Activated naive CD8-positive, alpha-beta T cell treated with anti-CD3 and anti-CD28 coated beads for 36 hours (primary cell): ENCODE measurements around the gene SPG7. TPM values are rescaled to one million over a fixed set of nuclear protein-coding genes. Genes with fewer than 3 reads are reported as not detected.
"Not testable (repeated sequence)": the region's sequence is repeated elsewhere in the genome, so short reads cannot be mapped to it uniquely, and the experiment has no call there.

Experiments
- DNase-seq: peaks from one replicate; pipeline ENCODE4 v3.0.0; 2021
- H3K27ac Mint-ChIP-seq: one replicate; pipeline ENCODE4 v1.8.0; 2022; ENCODE audit warnings: mild to moderate bottlenecking, moderate library complexity, mixed read lengths
- H3K27me3 Mint-ChIP-seq: one replicate; pipeline ENCODE4 v1.8.0; 2022; ENCODE audit warnings: mild to moderate bottlenecking, mixed read lengths
- H3K36me3 Mint-ChIP-seq: one replicate; pipeline ENCODE4 v1.8.0; 2021; ENCODE audit warnings: mild to moderate bottlenecking, mixed read lengths
- H3K4me1 Mint-ChIP-seq: one replicate; pipeline ENCODE4 v1.8.0; 2021; ENCODE audit warnings: mixed read lengths
- H3K4me3 Mint-ChIP-seq: one replicate; pipeline ENCODE4 v1.8.0; 2022; ENCODE audit warnings: mild to moderate bottlenecking, moderate library complexity, mixed read lengths
- H3K9me3 Mint-ChIP-seq: one replicate; pipeline ENCODE4 v1.8.0; 2022; ENCODE audit warnings: mixed read lengths
- total RNA-seq, 2 experiments: library from RNA; stranded (reverse); gene quantifications; one replicate each; pipeline ENCODE4 v1.2.3, GENCODE V29; 2021

SPG7 gene
- total RNA-seq, 2 experiments from 2014 or later, result 63.1 to 76.7 TPM

DNA sequence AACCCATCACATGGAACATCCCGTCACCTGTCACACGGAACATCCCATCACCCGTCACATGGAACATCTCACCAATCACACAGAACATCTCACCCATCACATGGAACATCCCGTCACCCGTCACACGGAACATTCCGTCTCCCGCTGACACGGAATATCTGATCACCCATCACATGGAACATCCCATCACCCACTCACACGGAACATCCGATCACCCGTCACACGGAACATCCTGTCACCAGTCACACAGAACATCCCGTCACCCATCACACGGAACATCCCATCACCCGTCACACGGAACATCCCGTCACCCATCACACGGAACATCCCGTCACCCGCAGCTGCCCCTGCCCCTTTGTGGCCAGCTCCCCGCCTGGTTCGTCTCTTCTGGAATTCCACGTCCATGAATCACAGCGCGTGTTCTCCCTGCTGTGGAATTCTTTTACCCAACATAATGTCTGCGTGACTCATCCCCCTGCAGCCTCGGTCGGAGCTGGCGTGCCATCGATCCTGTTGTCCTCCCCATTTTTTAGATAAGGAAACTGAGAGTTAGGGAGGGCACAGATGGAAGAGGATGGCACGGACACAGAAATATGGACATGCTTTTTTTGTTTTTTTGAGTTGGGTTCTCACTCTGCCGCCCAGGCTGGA, 73.0 kb downstream of the SPG7 start:
- H3K27ac Mint-ChIP-seq, result no peak overlapping the region
- H3K9me3 Mint-ChIP-seq, result no peaks in the 10 kb centered on the region
- no peaks in the 10 kb centered on the region for H3K36me3 Mint-ChIP-seq
- H3K4me1 Mint-ChIP-seq, result peaks cover 2% of the 10 kb centered on the region
- DNase-seq, result no peak
- no peak overlapping the region for H3K4me3 Mint-ChIP-seq
- peaks cover 9% of the 10 kb centered on the region for H3K27me3 Mint-ChIP-seq

DNA sequence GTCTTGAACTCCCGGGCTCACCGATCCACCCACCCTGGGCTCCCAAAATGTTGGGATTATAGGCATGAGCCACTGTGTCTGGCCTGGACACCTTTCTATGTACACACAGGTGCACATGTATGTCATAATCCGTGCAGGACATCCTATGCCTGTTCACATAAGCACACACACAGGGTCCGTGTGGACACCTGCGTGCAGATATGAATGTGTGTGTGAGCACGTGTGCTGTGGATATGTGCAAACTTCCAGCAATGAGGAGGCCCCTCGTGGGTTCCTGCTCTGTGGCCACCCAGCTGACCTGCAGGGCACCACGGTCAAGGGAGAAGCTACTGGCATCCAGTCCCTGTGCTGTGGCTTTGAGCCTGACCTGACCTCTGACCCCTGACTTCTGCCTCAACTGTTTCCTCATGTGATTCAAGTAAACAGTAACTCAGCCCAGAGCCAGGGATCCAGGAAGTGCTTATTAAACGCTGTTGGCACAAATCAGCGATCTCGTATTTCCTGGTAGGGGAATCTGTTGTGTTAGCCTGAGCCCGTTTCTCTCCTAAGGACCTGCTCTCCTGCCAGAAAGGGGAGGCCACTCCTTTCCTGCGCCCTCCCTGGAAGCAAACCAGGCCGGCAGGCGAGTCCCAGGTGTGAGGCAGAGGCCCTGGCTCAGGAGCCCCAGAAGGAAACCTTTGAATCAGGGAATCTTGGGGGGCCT, 73.8 kb downstream of the SPG7 start:
- H3K36me3 Mint-ChIP-seq, result no peaks in the 10 kb centered on the region
- H3K9me3 Mint-ChIP-seq, result no peaks in the 10 kb centered on the region
- peaks cover 9% of the 10 kb centered on the region for H3K27me3 Mint-ChIP-seq
- no peak overlapping the region for H3K4me3 Mint-ChIP-seq
- DNase-seq, result no peak
- H3K27ac Mint-ChIP-seq, result no peak overlapping the region
- peaks cover 2% of the 10 kb centered on the region for H3K4me1 Mint-ChIP-seq

DNA sequence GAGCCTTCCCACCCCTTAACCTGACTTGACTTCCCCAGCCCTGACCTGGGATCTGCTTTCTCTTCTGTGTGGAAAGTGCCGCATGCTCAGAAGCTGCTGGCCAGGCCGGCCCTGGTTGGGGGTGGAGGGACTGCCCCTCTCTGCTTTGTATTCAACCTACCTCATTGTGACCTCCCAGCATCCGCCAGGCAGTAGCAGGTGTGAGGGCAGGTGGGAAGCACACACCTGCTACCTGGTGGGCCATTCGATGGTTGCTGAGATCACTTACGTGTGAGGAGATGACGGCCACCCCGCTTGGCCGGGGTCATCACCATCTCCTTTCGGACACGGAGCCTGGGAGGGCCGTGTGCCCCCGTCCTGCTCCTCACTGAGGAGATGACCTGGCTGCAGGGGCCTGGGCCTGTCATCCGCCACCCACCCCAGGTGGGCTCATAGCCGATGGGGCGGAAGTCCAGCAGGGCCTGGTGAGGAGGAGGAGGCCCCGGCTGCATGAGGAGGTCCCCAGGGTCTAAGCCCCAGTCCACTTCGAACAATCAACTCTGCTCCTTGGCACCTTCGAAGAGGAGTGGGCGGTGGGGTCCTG, 74.5 kb downstream of the SPG7 start:
- Mint-ChIP-seq H3K36me3 (no peaks in the 10 kb centered on the region), H3K27me3 (peaks cover 4% of the 10 kb centered on the region), H3K9me3 (no peaks in the 10 kb centered on the region), H3K4me3 (no peak overlapping the region), H3K4me1 (no peaks in the 10 kb centered on the region), H3K27ac (no peak overlapping the region)
- no peak for DNase-seq

DNA sequence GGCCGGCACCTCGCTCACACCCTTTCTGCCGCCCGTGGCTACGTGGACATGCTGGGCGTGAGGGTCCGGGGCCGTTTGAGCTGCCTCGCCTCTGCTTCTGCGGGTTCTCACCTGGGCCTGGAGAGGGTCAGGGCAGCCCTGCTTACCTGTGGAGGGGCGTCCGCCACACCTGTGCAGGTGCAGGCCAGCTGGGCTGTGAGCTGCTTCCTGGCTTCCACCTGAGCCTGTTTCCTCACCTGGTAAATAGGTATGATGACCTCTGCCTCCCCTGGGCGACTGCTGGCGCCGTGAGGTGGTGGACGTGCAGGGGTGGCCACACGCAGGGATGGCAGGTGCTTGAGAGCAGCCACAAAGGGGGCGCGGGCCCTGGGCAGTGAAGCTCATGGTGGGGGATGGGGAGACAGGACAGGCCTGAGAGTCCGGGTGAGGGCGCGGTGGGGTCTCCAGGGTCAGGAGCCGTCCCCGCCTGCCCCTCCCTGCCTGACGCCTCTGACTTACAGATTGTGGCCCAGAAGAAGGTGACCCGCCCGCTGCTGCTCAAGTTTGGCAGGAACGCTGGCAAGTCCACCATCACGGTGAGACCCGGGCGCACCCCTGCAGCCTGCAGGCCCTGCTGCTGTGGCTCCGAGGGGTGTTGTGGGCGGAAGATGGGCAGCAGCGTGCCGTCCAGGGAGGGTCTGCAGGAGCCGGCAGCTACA, 75.1 kb downstream of the SPG7 start:
- peaks cover 1% of the 10 kb centered on the region for H3K27me3 Mint-ChIP-seq
- DNase-seq, result no peak
- no peaks in the 10 kb centered on the region for H3K36me3 Mint-ChIP-seq
- H3K4me1 Mint-ChIP-seq, result no peaks in the 10 kb centered on the region
- no peak overlapping the region for H3K4me3 Mint-ChIP-seq
- H3K9me3 Mint-ChIP-seq, result no peaks in the 10 kb centered on the region
- no peak overlapping the region for H3K27ac Mint-ChIP-seq

DNA sequence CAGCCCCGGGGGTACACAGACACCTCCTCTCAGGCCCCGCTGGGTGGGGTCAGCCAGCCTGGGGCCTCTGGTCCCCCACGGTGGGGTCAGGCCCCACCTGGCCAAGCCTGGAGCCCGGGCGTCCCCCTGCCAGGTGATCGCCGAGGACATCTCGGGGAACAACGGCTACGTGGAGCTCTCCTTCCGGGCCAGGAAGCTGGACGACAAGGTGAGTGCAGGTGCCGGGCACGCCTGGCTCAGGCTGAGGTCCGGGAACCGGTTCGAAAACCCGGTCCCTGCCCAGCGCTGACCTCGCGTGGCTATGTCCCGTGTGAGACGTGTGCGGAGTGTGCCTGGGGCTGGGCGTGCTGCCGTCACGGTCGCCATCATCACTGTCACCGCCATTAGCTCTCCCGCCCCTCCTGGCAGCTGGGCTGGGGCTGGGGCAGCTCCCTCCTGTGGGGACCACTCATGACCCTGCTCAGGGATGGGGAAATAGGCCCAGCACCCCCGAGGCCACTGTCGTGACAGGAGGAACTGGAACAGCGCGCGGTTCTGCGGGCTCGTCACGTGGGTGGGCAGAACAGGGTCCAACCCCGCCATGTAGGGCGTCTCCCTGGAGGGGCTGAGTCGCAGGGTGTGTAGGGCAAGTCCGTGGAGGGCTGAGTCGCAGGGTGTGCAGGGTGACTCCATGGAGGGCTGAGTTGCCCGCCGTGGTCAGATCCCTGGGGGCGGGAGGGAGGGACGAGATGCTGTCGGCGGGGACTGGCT, 75.9 kb downstream of the SPG7 start:
- Mint-ChIP-seq H3K36me3 (no peaks in the 10 kb centered on the region), H3K9me3 (no peaks in the 10 kb centered on the region), H3K4me3 (no peak overlapping the region), H3K27ac (no peak overlapping the region), H3K4me1 (no peaks in the 10 kb centered on the region), H3K27me3 (no peaks in the 10 kb centered on the region)
- no peak for DNase-seq

DNA sequence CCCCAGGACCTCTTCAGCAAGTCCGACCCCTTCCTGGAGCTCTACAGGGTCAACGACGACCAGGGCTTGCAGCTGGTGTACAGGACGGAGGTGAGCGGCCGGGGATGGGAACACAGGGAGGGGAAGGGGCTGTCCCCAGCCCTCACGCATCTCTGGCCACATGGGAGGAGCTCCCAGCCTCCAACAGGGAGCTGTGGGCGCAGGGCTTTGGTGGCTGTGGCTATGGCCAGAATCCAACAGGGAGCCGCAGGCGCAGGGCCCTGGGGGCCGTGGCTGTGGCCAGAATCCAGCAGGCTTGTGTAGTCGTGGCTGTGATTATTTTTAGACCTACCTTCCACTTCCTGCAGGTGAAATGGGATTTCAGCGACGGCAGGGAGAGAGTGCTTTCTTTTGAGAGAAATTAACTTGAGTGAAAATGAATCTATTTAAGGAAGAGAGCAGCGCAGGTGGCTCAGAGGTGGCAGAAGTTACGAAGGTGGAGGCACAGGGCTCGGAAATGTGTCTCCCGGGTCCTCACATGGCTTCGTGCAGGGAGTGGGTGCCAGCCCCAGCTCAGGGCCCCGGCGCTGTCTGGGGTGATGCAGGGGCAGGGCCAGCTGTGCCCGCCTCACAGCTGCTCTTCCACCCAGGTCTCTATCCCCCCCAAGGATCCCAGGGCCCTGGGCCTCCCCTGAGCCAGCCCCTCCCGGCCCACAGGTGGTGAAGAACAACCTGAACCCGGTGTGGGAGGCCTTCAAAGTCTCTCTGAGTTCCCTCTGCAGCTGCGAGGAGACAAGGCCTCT, 76.8 kb downstream of the SPG7 start:
- Mint-ChIP-seq H3K4me3 (no peak overlapping the region), H3K4me1 (no peaks in the 10 kb centered on the region), H3K27ac (no peak overlapping the region), H3K36me3 (no peaks in the 10 kb centered on the region), H3K27me3 (no peaks in the 10 kb centered on the region), H3K9me3 (no peaks in the 10 kb centered on the region)
- no peak for DNase-seq

DNA sequence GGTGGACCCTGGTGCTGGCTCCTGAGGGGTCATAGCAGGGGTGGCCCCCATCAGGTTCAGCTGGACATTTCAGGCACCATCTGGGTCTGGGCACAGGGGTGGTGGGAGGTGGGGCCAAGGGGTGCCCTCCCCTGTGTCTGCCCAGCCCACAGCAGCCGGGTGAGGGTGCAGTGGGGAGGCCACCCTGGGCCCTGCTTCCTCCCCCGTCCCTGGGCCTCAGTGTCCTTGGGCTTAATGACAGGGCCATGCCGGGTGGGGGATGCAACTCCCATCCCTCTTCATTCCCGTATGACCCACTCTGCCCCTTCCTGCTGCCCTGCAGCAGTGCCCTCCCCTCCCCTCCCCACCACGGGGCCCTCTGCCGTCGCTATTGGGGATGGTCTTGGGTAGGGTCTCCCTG, 78.0 kb downstream of the SPG7 start:
- Mint-ChIP-seq H3K9me3 (no peaks in the 10 kb centered on the region), H3K27me3 (no peaks in the 10 kb centered on the region), H3K36me3 (no peaks in the 10 kb centered on the region), H3K4me3 (no peak overlapping the region), H3K27ac (no peak overlapping the region), H3K4me1 (no peaks in the 10 kb centered on the region)
- no peak for DNase-seq

DNA sequence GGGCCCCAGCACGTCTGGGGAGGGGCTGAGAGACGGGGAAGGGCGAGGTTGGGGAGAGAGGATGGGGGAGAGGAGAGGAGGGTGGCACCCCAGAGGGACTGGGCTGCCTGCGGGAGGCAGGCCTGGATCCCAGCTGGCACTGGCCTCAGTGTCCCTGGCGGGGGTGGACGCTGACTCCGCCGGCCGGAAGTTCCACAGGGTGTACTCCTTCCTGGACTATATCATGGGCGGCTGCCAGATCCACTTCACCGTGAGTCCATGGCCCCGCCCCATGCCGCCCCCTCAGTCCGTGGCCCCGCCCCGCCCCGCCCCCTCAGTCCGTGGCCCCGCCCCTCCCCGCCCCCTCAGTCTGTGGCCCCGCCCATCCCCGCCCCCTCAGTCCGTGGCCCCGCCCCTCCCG, 78.7 kb downstream of the SPG7 start:
- no peak overlapping the region for H3K27ac Mint-ChIP-seq
- H3K9me3 Mint-ChIP-seq, result no peaks in the 10 kb centered on the region
- H3K36me3 Mint-ChIP-seq, result no peaks in the 10 kb centered on the region
- H3K4me3 Mint-ChIP-seq, result no peak overlapping the region
- no peak for DNase-seq
- no peaks in the 10 kb centered on the region for H3K4me1 Mint-ChIP-seq
- no peaks in the 10 kb centered on the region for H3K27me3 Mint-ChIP-seq

DNA sequence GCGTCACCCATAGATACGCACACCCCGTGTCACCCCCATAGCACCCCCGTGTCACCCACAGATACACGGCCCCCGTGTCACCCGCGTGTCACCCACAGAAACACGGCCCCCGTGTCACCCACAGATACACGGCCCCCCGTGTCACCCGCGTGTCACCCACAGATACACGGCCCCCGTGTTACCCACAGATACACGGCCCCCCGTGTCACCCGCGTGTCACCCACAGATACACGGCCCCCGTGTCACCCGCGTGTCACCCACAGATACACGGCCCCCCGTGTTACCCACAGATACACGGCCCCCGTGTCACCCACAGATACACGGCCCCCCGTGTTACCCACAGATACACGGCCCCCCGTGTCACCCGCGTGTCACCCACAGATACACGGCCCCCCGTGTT, 79.5 kb downstream of the SPG7 start:
- H3K4me1 Mint-ChIP-seq, H3K4me3 Mint-ChIP-seq, H3K36me3 Mint-ChIP-seq, DNase-seq, H3K27ac Mint-ChIP-seq, H3K27me3 Mint-ChIP-seq, H3K9me3 Mint-ChIP-seq: not testable (repeated sequence)

DNA sequence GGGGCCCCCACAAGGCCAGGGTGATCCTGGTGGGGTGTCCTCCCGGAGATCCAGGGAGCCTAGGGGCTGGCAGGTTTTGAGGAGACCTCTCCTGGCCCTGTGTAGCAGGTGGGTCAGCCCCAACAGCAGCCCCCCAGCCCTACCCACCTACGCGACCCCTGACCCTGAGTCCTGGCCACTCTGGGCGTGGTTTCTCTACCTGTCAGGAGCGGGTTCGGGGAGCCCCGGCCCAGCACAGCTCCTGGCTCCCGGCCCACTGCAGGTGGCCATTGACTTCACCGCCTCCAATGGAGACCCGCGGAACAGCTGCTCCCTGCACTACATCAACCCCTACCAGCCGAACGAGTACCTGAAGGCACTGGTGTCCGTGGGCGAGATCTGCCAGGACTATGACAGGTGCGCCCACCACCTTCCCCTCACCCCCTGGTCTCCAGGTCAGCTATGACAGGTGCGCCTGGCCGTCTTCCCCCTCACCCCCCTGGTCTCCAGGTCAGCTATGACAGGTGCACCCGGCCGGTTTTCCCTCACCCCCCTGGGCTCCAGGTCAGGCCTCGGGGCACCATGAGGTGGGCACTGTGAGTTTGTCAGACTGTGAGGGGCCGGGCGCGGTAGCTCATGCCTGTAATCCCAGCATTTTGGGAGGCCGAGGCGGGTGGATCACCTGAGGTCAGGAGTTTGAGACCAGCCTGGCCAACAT, 80.4 kb downstream of the SPG7 start:
- Mint-ChIP-seq H3K4me3 (no peak overlapping the region), H3K36me3 (no peaks in the 10 kb centered on the region), H3K9me3 (no peaks in the 10 kb centered on the region), H3K27me3 (no peaks in the 10 kb centered on the region), H3K27ac (no peak overlapping the region), H3K4me1 (peaks cover 1% of the 10 kb centered on the region)
- DNase-seq, result no peak

DNA sequence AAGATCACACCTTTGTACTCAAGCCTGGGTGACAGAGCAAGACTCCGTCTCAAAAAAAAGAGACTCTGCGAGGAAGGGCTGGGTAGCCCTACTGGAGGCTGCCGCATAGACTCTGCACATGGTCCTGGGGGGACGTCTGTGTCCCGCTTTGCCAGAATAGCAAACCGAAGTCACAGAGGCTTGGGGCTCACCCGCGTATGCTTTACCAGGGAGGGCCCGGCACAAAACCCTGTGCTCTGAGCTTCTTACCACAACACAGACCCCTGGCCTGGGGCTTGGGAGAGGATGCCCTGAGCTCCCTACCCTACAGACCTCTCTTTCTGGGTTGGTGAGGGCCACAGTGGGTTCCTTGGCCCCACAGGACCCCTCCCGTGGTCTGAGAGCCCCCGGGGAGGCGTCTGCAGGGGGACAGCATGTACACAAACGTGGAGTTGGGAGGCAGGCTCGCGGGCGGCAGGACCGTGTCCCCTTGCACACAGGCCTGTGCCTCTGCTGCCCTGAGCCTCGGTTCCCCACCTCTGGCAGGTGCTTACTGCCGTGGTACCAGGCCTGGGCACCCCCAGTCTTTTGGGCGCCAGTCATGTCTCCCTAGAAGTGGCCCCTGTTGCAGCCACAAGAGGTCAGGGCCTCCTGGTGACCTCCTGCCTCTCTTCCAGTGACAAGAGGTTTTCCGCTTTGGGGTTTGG, 81.2 kb downstream of the SPG7 start:
- H3K4me3 Mint-ChIP-seq, result no peak overlapping the region
- no peak overlapping the region for H3K27ac Mint-ChIP-seq
- H3K4me1 Mint-ChIP-seq, result peaks cover 5% of the 10 kb centered on the region

DNA sequence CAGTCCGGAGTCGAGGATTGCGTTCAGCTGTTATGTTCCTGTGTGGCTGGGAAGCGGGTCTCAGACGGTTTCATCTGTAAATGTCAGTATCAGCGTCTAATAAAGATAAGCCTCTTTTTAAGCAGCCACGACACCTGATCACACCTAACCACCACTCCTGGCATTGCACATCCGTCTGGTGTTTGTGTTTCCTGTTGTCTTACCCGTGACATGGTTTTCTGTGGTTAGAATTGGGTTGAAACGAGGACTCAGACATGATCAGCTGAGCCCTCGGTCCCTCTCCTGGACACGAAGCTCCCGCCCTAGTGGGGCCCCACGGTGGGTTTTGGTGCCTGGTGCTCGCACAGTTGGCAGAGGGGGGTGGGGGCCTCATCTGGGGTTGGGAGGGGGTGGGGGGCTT, 85.6 kb downstream of the SPG7 start:
- Mint-ChIP-seq H3K4me1 (peaks cover 5% of the 10 kb centered on the region), H3K27ac (no peak overlapping the region), H3K4me3 (no peak overlapping the region), H3K36me3 (no peaks in the 10 kb centered on the region), H3K27me3 (no peaks in the 10 kb centered on the region), H3K9me3 (no peaks in the 10 kb centered on the region)
- no peak for DNase-seq

More for the DNA sequence above, 81.2 kb downstream of the SPG7 start:
- DNase-seq, result no peak
- no peaks in the 10 kb centered on the region for H3K9me3 Mint-ChIP-seq
- H3K27me3 Mint-ChIP-seq, result no peaks in the 10 kb centered on the region
- H3K36me3 Mint-ChIP-seq, result no peaks in the 10 kb centered on the region

DNA sequence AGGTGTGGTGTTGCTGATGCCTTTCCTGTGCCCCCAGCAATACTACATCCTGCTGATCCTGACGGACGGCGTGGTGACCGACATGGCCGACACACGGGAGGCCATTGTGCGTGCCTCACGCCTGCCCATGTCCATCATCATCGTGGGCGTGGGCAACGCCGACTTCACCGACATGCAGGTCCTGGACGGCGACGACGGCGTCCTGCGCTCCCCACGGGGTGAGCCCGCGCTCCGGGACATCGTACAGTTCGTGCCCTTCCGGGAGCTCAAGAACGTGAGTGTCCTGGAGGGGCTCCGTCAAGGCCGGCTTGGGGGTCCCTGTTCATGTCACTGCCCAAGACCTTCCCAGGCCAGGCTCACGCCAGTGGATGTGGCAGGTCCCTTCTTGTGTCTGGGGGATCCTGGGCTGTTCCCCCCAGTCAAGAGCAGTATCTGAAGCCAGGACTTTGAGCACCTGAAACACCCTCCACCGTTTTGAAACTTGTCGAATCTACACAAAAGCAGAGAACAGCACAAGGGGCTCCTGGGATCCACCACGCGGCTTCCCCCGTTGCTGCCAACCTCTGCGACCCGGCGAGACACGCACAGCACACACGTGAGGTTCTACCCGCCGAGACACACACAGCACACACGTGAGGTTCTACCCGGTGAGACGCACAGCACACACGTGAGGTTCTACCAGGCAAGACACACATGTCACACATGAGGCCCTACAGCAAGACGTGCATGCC, 87.3 kb downstream of the SPG7 start:
- peaks cover 5% of the 10 kb centered on the region for H3K4me1 Mint-ChIP-seq
- H3K27me3 Mint-ChIP-seq, result no peaks in the 10 kb centered on the region
- no peak overlapping the region for H3K4me3 Mint-ChIP-seq
- DNase-seq, result no peak
- H3K9me3 Mint-ChIP-seq, result no peaks in the 10 kb centered on the region
- no peaks in the 10 kb centered on the region for H3K36me3 Mint-ChIP-seq
- no peak overlapping the region for H3K27ac Mint-ChIP-seq
